A673 (cell line): ENCODE measurements around the gene KLRC4.

Experiments used
- EZH2 ChIP-seq: fragments of 200-600 bp; sonication (generic); IDR thresholded peaks from 2 replicates; pipeline ENCODE4 v1.6.1; 2017; ENCODE audit warnings: borderline replicate concordance, low read depth, mild to moderate bottlenecking, mixed read lengths, antibody characterized with exemption, low read length; ENCODE audit not compliant: poor library complexity, severe bottlenecking
- TF ChIP-seq, protein P1 (sequence below): fragments of 300-800, 200-600 bp; sonication (generic); conservative IDR thresholded peaks from 2 replicates; pipeline ENCODE4 v1.5.1; 2017; ENCODE audit warnings: low read depth, mild to moderate bottlenecking, antibody characterized with exemption, low read length, moderate library complexity, mixed read lengths

GRCh38 chr12:10361084-10361483 is 48.5 kb downstream of the KLRC4 start:
- TF ChIP-seq, protein P1, sequence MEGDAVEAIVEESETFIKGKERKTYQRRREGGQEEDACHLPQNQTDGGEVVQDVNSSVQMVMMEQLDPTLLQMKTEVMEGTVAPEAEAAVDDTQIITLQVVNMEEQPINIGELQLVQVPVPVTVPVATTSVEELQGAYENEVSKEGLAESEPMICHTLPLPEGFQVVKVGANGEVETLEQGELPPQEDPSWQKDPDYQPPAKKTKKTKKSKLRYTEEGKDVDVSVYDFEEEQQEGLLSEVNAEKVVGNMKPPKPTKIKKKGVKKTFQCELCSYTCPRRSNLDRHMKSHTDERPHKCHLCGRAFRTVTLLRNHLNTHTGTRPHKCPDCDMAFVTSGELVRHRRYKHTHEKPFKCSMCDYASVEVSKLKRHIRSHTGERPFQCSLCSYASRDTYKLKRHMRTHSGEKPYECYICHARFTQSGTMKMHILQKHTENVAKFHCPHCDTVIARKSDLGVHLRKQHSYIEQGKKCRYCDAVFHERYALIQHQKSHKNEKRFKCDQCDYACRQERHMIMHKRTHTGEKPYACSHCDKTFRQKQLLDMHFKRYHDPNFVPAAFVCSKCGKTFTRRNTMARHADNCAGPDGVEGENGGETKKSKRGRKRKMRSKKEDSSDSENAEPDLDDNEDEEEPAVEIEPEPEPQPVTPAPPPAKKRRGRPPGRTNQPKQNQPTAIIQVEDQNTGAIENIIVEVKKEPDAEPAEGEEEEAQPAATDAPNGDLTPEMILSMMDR, result no peak
- no peak for TF ChIP-seq EZH2
